HG03439 (cell line): ENCODE results near the gene SHANK2.

Experiments
- ATAC-seq: cut with Tn5 transposase; IDR thresholded peaks from one replicate; pipeline ENCODE4 v1.9.1; 2021; ENCODE audit warnings: mild to moderate bottlenecking, moderate library complexity; ENCODE audit not compliant: unreplicated experiment

Gene SHANK2

GRCh38 chr11:71203681-71204080 lies 48.7 kb downstream of the SHANK2 start:
- ATAC-seq = no peak

GRCh38 chr11:71202966-71203365 lies 49.4 kb downstream of the SHANK2 start:
- no peak for ATAC-seq

- no peak for ATAC-seq
Measured at GRCh38 chr11:71202598-71202944, 49.8 kb downstream of the SHANK2 start.
